Activated naive CD4-positive, alpha-beta T cell treated with anti-CD3 and anti-CD28 coated beads, Interleukin-2, amount 10 ng/mL, durations not matched to agents 7 days and 5 days (primary cell): ENCODE data around the gene DAB2.

ENCODE experiments used
- CTCF ChIA-PET: fragments of 350-600 bp; sonication (Branson Sonifier 250); formaldehyde crosslinking; loops from one replicate; lab custom pipeline; 2021; ENCODE audit warnings: antibody characterized with exemption; lab: Charles Lee
- DNase-seq: peaks from one replicate; pipeline ENCODE4 v3.0.0-alpha.2; 2020
- H3K27ac Mint-ChIP-seq: one replicate; pipeline ENCODE4 v1.8.0; 2021; ENCODE audit warnings: mild to moderate bottlenecking, moderate library complexity, mixed read lengths
- H3K27me3 Mint-ChIP-seq: one replicate; pipeline ENCODE4 v1.8.0; 2021; ENCODE audit warnings: mild to moderate bottlenecking, mixed read lengths
- H3K36me3 Mint-ChIP-seq: one replicate; pipeline ENCODE4 v1.8.0; 2021; ENCODE audit warnings: mixed read lengths
- H3K4me1 Mint-ChIP-seq: one replicate; pipeline ENCODE4 v1.8.0; 2021; ENCODE audit warnings: mixed read lengths
- H3K4me3 Mint-ChIP-seq: one replicate; pipeline ENCODE4 v1.8.0; 2021; ENCODE audit warnings: mild to moderate bottlenecking, moderate library complexity, mixed read lengths
- H3K9me3 Mint-ChIP-seq: one replicate; pipeline ENCODE4 v1.8.0; 2021; ENCODE audit warnings: mixed read lengths

Gene DAB2

GRCh38 chr5:39455645-39456044 lies 30.9 kb upstream of the DAB2 start:
- no peaks in the 10 kb centered on the region for H3K36me3 Mint-ChIP-seq

DNA sequence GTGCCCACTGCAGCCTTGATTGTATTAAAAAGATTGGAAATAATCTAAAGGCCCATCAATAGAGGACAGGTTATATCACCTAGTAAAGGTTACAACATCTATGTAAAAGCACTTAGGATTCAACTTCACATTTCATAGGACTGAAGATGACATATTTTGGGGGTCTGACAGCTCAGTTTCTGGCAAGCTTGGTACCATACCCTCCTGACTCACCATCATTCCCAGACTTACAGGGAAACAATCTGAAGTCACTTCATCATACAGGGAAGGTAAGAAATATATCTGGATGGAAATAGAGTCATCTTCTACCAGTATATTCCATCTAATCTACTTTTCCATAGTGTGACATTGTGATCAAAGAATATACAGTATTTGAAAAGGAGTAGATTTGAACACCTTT lies 28.8 kb upstream of the DAB2 start:
- Mint-ChIP-seq H3K4me3 (no peak overlapping the region), H3K27me3 (peaks cover 18% of the 10 kb centered on the region), H3K27ac (no peak overlapping the region), H3K4me1 (no peaks in the 10 kb centered on the region), H3K36me3 (no peaks in the 10 kb centered on the region), H3K9me3 (no peaks in the 10 kb centered on the region)
- CTCF ChIA-PET, result no interaction called here
- no peak for DNase-seq

More at GRCh38 chr5:39455645-39456044, 30.9 kb upstream of the DAB2 start:
- Mint-ChIP-seq H3K27me3 (peaks cover 18% of the 10 kb centered on the region), H3K4me3 (no peak overlapping the region), H3K4me1 (no peaks in the 10 kb centered on the region), H3K27ac (no peak overlapping the region), H3K9me3 (no peaks in the 10 kb centered on the region)
- DNase-seq, result no peak
- CTCF ChIA-PET, result interaction anchor here (0.9 kb wide), 1 partner anchor 80 kb away, joined by 3 read pairs; no protein-coding TSS in a partner anchor

GRCh38 chr5:39452846-39453245 lies 28.1 kb upstream of the DAB2 start:
- Mint-ChIP-seq H3K27ac (no peak overlapping the region), H3K9me3 (no peaks in the 10 kb centered on the region), H3K27me3 (peaks cover 18% of the 10 kb centered on the region), H3K36me3 (no peaks in the 10 kb centered on the region), H3K4me1 (no peaks in the 10 kb centered on the region), H3K4me3 (no peak overlapping the region)
- CTCF ChIA-PET, result interaction anchor here (0.9 to 2.0 kb wide), 2 partner anchors 23 to 77 kb away, joined by 3 to 5 read pairs; no protein-coding TSS in a partner anchor
- DNase-seq, result no peak

- CTCF ChIA-PET, result interaction anchor here (2.0 kb wide), 1 partner anchor 76 kb away, joined by 5 read pairs; no protein-coding TSS in a partner anchor
- Mint-ChIP-seq H3K4me3 (no peak overlapping the region), H3K9me3 (no peaks in the 10 kb centered on the region), H3K27me3 (peaks cover 10% of the 10 kb centered on the region), H3K36me3 (no peaks in the 10 kb centered on the region), H3K27ac (no peak overlapping the region), H3K4me1 (no peaks in the 10 kb centered on the region)
- DNase-seq, result no peak
These were observed 26.6 kb upstream of the DAB2 start for GRCh38 chr5:39451276-39451941.

DNA sequence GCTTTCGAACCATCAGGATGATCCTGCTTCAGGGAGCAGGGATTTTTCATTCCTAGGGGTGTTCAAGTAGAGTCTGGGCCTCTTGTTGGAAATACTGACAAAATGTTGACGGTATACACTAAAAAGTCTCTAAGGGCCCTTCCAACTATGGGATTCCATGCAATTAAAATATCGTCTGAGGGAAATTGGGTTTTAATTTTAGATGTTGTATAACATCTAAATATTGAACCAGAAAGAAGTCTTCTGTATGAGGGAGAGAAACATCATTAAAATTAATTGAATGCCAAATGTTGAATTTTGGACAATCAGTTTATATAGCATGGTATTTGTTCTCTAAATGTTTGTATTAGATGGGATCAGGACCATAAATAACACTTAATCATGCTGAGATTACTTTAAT lies 25.7 kb upstream of the DAB2 start:
- CTCF ChIA-PET, result no interaction called here
- no peaks in the 10 kb centered on the region for H3K9me3 Mint-ChIP-seq

DNA sequence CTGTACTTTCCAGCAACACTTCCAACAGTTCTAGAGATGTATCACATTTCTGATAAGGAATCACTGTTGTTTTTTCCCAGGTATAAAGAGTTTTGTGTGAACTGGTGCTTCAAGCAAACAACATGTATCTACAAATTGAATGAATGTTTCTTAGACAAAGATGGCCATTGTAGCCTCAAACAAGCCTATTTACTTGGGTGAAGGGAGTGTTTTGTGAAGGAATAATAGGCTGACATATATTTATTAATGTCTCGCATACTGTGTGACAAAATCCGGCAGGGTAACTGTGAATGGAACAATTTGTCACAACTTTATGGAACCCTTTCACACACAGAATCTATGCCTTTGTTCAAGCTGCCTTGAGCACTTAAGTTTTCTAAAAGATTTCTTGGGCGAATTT lies 24.8 kb upstream of the DAB2 start:
- H3K4me3 Mint-ChIP-seq, result no peak overlapping the region
- no peaks in the 10 kb centered on the region for H3K36me3 Mint-ChIP-seq
- no peaks in the 10 kb centered on the region for H3K4me1 Mint-ChIP-seq
- no peaks in the 10 kb centered on the region for H3K9me3 Mint-ChIP-seq
- DNase-seq, result no peak
- H3K27ac Mint-ChIP-seq, result no peak overlapping the region
- H3K27me3 Mint-ChIP-seq, result no peaks in the 10 kb centered on the region
- CTCF ChIA-PET, result no interaction called here

More for the DNA sequence above, 25.7 kb upstream of the DAB2 start:
- no peaks in the 10 kb centered on the region for H3K36me3 Mint-ChIP-seq
- no peak for DNase-seq
- no peaks in the 10 kb centered on the region for H3K4me1 Mint-ChIP-seq
- H3K27ac Mint-ChIP-seq, result no peak overlapping the region
- peaks cover 1% of the 10 kb centered on the region for H3K27me3 Mint-ChIP-seq
- H3K4me3 Mint-ChIP-seq, result no peak overlapping the region

DNA sequence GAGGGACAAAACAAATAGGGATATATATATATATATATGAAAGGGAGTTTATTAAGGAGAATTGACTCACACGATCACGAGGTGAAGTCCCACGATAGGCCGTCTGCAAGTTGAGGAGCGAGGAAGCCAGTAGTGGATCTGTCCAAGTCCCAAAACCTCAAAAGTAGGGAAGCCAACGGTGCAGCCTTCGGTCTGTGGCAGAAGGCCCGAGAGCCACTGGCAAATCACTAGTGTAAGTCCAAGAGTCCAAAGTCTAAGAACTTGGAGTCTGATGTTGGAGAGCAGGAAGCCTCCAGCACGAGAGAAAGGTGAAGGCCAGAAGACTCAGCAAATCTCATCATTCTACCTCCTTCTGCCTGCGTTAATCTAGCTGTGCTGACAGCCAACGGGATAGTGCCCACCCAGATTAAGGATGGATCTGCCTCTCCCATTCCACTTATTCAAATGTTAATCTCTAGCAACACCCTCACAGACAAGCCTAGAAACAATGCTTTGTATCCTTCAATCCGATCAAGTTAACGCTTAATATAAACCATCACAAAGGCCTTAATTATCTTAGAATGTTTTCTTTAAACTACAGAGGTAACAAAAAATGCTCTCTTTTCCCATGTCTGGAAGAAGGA lies 23.8 kb upstream of the DAB2 start:
- Mint-ChIP-seq H3K9me3 (no peaks in the 10 kb centered on the region), H3K36me3 (no peaks in the 10 kb centered on the region), H3K4me1 (no peaks in the 10 kb centered on the region), H3K4me3 (no peak overlapping the region), H3K27ac (no peak overlapping the region), H3K27me3 (no peaks in the 10 kb centered on the region)
- DNase-seq, result no peak
- CTCF ChIA-PET, result no interaction called here

DNA sequence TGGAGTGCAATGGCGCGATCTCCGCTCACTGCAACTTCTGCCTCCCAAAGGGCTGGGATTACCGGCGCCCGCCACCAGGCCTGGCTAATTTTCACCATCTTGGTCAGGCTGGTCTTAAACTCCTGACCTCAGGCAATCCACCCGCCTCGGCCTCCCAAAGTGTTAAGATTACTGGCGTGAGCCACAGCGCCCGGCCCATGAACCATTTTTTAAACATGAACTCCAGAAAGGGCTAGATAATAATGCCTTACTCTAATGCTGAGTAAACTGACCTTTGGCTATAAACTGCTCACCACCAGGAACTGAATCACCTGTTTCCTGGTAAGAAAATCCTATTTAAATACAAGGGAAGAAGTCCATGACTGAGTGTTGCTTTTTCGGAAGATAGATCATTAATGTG lies 23.2 kb upstream of the DAB2 start:
- DNase-seq, result no peak
- H3K4me3 Mint-ChIP-seq, result no peak overlapping the region
- no peaks in the 10 kb centered on the region for H3K27me3 Mint-ChIP-seq
- no peaks in the 10 kb centered on the region for H3K9me3 Mint-ChIP-seq
- H3K36me3 Mint-ChIP-seq, result no peaks in the 10 kb centered on the region
- H3K27ac Mint-ChIP-seq, result no peak overlapping the region
- CTCF ChIA-PET, result no interaction called here
- no peaks in the 10 kb centered on the region for H3K4me1 Mint-ChIP-seq

GRCh38 chr5:39447059-39447458 lies 22.3 kb upstream of the DAB2 start:
- no peak for DNase-seq
- no peaks in the 10 kb centered on the region for H3K36me3 Mint-ChIP-seq
- H3K4me3 Mint-ChIP-seq, result no peak overlapping the region
- no peaks in the 10 kb centered on the region for H3K27me3 Mint-ChIP-seq
- H3K4me1 Mint-ChIP-seq, result no peaks in the 10 kb centered on the region
- CTCF ChIA-PET, result no interaction called here
- H3K9me3 Mint-ChIP-seq, result no peaks in the 10 kb centered on the region
- no peak overlapping the region for H3K27ac Mint-ChIP-seq

- H3K27me3 Mint-ChIP-seq, result no peaks in the 10 kb centered on the region
- DNase-seq, result no peak
- no peaks in the 10 kb centered on the region for H3K9me3 Mint-ChIP-seq
- H3K4me3 Mint-ChIP-seq, result no peak overlapping the region
- CTCF ChIA-PET, result no interaction called here
- no peak overlapping the region for H3K27ac Mint-ChIP-seq
- H3K4me1 Mint-ChIP-seq, result no peaks in the 10 kb centered on the region
- no peaks in the 10 kb centered on the region for H3K36me3 Mint-ChIP-seq
These were observed 21.5 kb upstream of the DAB2 start for GRCh38 chr5:39446231-39446630.

GRCh38 chr5:39443911-39444310 lies 19.1 kb upstream of the DAB2 start:
- CTCF ChIA-PET, result interaction anchor here (1.0 kb wide), 1 partner anchor 68 kb away, joined by 4 read pairs; no protein-coding TSS in a partner anchor
- H3K27me3 Mint-ChIP-seq, result no peaks in the 10 kb centered on the region

GRCh38 chr5:39442991-39443390 lies 18.2 kb upstream of the DAB2 start:
- H3K9me3 Mint-ChIP-seq, result no peaks in the 10 kb centered on the region
- H3K36me3 Mint-ChIP-seq, result no peaks in the 10 kb centered on the region
- no peaks in the 10 kb centered on the region for H3K27me3 Mint-ChIP-seq
- no peaks in the 10 kb centered on the region for H3K4me1 Mint-ChIP-seq
- no peak overlapping the region for H3K4me3 Mint-ChIP-seq
- CTCF ChIA-PET, result interaction anchor here (1.2 kb wide), 1 partner anchor 67 kb away, joined by 3 read pairs; no protein-coding TSS in a partner anchor
- DNase-seq, result no peak
- no peak overlapping the region for H3K27ac Mint-ChIP-seq

More at GRCh38 chr5:39443911-39444310, 19.1 kb upstream of the DAB2 start:
- H3K9me3 Mint-ChIP-seq, result no peaks in the 10 kb centered on the region
- no peak overlapping the region for H3K4me3 Mint-ChIP-seq
- H3K4me1 Mint-ChIP-seq, result no peaks in the 10 kb centered on the region
- no peaks in the 10 kb centered on the region for H3K36me3 Mint-ChIP-seq
- no peak for DNase-seq
- no peak overlapping the region for H3K27ac Mint-ChIP-seq

GRCh38 chr5:39441838-39442237 lies 17.1 kb upstream of the DAB2 start:
- CTCF ChIA-PET, result interaction anchor here (1.1 kb wide), 1 partner anchor 46 kb away, joined by 3 read pairs; no protein-coding TSS in a partner anchor
- Mint-ChIP-seq H3K4me3 (no peak overlapping the region), H3K27me3 (no peaks in the 10 kb centered on the region), H3K9me3 (no peaks in the 10 kb centered on the region), H3K4me1 (no peaks in the 10 kb centered on the region), H3K36me3 (no peaks in the 10 kb centered on the region), H3K27ac (no peak overlapping the region)
- DNase-seq, result no peak

- DNase-seq, result no peak
- Mint-ChIP-seq H3K27ac (no peak overlapping the region), H3K4me1 (no peaks in the 10 kb centered on the region), H3K4me3 (no peak overlapping the region), H3K27me3 (no peaks in the 10 kb centered on the region), H3K9me3 (no peaks in the 10 kb centered on the region), H3K36me3 (no peaks in the 10 kb centered on the region)
- CTCF ChIA-PET, result interaction anchor here (1.1 kb wide), 1 partner anchor 45 kb away, joined by 3 read pairs; no protein-coding TSS in a partner anchor
These were observed 16.3 kb upstream of the DAB2 start for GRCh38 chr5:39440958-39441624.
